C4-2B (cell line): ENCODE results near the gene DCLRE1C.

Source experiments
- ZFX ChIP-seq: fragments of 450-650 bp; IDR thresholded peaks from 2 replicates; pipeline ENCODE4 v1.6.1; 2017
- TF ChIP-seq, protein P1 (sequence below): fragments of 450-650 bp; conservative IDR thresholded peaks from 2 replicates; pipeline ENCODE4 v1.5.1; 2017; ENCODE audit warnings: mild to moderate bottlenecking

GRCh38 chr10:14924013-14924412, 29.9 kb downstream of the DCLRE1C start:
- TF ChIP-seq, protein P1, sequence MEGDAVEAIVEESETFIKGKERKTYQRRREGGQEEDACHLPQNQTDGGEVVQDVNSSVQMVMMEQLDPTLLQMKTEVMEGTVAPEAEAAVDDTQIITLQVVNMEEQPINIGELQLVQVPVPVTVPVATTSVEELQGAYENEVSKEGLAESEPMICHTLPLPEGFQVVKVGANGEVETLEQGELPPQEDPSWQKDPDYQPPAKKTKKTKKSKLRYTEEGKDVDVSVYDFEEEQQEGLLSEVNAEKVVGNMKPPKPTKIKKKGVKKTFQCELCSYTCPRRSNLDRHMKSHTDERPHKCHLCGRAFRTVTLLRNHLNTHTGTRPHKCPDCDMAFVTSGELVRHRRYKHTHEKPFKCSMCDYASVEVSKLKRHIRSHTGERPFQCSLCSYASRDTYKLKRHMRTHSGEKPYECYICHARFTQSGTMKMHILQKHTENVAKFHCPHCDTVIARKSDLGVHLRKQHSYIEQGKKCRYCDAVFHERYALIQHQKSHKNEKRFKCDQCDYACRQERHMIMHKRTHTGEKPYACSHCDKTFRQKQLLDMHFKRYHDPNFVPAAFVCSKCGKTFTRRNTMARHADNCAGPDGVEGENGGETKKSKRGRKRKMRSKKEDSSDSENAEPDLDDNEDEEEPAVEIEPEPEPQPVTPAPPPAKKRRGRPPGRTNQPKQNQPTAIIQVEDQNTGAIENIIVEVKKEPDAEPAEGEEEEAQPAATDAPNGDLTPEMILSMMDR, result no peak
- no peak for TF ChIP-seq ZFX
